GM21786 (cell line): ENCODE measurements around the gene MIEF1.
A peak's percentile ranks its signal among the peaks of the same experiment; 100 is the strongest.

Experiments used
- ATAC-seq: cut with Tn5 transposase; IDR thresholded peaks from one replicate; pipeline ENCODE4 v1.9.1; 2021; ENCODE audit not compliant: unreplicated experiment

The MIEF1 gene

DNA sequence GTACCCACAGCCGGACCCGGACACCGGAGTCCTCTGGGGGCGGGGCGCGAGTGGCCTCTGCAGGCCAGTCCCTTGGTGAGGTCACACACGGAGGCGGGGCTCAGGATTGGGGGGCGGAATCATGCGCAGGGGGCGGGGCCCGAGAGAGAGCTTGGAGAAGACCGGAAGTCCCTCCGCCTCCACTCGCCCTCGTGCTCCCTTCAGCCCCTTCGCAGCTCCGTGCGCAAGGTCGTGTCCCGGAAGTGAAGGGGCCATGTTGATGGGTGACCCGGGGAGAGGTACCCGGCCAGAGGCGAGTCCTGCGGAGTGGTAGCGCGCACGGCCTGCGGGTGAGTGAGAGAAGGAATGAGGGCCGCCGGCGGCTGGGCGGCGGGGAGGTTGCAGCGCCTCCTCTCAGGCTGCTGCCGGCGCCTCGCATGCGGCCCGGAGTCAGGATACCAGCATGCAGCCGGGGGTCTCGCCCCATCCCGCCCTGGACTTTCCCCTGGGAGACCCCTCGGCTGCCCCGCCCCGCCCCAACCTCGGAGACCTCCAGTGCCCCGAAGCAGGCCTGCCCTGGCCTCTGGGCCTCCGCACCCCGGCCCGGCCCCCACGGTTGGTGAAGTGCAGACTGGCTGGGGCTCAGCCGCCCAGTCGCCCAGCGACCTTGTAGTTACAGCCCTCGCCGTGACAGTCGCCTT is at the start of gene MIEF1:
Gene MIEF1 (plus strand): TSS at position 182 of the 680 bp plus-strand sequence. CDS start 9,005 bp downstream, outside the sequence.
- ATAC-seq = peak; percentile 89

DNA sequence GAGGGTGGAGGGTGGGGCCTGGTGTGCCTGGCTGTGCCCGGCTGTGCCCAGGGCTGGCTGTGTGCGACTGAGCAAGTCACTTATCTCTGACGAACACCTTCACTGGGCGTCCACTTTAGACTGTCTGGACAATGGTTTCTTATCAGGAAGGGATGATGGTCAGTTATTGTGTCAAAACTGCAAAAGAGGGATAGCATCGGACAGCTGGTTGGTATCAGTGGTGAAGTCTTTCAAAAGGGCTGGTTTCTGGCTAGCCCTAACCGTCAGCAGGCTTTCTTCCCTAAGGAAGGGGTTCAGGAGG is 49.4 kb upstream of the MIEF1 start:
- no peak for ATAC-seq

DNA sequence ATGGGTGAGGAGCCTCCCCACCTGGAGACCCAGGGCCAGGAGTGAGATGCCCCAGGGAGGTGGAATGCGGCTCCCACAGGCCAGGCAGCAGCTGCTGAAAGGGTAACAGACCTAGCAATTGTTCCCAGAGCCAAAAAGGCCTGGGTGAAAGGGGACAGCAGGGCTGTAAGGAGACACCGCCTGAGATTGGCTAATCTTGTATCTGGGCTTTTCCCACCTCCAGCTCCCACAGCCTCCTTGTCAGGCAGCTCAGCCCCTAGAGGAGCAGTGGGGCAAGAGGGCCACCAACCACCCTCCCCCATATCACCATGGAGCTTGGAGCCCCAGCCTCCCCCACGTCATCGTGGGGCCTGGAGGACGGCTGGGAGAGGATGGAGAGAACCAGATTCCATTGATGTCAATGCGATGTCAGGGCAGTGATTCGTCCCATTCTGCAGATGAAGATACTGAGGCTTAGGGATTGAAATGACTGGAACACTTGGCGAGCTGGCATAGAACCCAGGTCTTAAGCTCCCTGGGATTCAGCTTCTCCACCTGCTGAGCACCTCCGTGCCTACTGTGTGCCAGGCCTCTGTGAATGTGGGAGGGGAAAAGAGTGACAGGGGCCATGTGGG is 48.2 kb upstream of the MIEF1 start:
- ATAC-seq = no peak

DNA sequence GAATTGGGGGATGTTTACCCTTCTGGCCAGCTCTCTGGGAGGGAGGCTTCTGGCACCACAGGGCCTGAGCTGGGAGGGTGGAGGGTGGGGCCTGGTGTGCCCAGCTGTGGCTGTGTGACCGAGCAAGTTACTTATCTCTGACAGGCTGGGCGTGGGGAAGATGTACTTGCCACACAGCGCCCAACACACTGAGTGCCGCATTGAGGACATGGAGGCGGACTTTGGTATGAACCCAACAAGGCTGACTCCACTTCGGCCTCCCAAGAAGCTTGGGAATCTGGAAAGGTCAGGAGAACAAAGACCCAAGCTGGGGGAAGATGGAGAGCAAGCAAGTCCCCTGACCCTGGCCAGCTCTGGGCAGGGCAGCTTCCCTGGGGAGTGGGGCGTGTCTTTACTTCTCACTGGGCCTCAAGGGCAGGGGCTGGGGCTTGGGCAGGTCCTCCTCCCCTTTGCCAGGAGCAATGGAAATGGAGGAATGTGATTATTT is 47.7 kb upstream of the MIEF1 start:
- no peak for ATAC-seq

DNA sequence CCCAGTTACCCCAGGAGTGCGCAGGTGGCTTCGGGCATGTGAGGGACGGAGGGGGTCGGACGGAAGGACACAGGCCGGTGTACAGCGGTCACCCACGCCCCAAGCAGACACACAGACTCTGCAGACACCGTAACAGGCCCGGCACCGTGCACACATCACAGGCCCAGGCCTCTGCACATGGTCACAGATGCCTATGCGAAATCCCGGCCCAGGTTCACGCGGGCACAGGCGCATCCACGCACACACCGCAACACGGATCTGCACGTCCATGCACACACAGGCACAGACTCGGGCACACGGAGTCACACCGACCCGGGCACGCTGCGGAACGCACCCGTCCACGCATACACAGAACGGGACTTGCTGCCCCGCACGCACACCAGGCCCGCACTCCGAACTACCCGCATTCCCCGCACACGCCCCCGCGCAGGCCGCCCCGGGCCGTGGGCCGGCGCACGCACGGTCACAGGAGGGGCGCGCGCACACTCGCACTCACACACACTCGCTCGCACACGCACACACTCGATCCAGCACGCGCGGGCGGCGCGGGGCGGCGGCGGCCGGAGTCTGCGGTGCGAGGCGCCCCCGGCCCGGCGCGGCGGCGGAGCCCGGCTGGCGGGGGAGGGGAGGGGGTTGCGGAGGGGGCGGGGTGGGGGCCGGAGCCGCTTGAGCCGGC is 45.4 kb upstream of the MIEF1 start, which contains the start of gene MGAT3:
Gene MGAT3 (plus strand): TSS at position 491 of the 676 bp plus-strand sequence. CDS start 30,336 bp downstream, outside the sequence.
- ATAC-seq = no peak

DNA sequence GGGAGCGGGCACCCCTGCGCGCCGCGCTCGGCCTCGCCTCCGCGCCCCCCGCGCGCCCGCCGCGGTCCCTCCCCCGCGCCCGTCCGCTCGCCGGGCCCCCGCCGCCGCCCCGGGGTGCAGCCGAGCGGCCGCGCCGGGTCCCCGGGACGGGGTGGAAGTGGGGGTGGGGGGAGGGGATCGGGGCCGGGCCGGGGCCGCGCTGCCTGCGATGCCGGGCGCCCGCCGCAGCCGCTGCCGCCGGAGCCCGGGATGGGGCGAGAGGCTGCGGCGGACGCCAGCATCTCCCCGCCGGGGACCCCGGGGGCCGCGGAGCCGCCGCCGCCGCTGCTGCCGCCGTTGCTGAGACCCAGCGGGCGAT is 44.9 kb upstream of the MIEF1 start:
- no peak for ATAC-seq

DNA sequence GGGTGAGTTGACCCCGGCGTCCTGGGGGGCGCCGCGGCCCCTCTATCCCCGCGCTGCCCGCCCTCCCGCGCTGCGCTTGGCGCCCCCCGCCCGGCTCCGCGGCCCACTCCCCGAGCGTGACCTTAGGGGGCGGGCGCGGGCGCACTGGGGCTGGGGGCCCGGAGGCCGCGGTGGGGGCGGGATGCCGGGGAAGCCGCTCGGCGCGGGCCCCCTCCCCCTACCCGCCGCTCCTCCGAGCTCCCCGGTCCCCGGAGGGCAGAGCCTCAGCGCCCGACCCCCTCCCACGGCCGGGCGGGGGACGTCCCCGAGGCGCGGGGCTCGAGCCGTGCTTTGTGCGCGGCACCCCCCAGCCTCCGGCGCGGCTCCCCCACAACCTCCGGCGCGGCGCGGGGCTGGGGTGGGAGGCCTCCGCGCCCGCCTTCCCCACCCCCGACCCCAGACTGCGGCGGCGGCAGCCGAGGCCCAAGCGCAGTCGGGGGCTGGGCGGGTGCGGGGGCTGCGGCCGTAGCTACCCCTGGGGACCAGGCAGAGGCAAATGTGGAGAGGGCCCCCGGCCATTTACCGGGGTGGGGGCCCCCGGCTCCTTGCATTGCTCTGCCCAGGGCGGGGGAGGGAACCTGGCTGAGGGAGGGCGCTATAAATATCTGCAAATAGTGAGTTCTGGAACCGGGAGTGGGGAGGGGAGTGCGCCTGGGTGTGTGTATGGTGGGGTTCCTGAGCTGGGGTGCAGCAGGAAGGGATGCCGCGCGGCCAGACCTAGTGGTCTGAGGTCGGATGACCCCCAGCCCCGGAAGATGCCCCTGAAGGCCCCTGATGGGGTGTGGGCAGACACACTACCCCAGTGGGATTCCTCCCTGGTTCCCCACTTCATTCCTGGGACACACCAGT is 44.3 kb upstream of the MIEF1 start:
- ATAC-seq = no peak

DNA sequence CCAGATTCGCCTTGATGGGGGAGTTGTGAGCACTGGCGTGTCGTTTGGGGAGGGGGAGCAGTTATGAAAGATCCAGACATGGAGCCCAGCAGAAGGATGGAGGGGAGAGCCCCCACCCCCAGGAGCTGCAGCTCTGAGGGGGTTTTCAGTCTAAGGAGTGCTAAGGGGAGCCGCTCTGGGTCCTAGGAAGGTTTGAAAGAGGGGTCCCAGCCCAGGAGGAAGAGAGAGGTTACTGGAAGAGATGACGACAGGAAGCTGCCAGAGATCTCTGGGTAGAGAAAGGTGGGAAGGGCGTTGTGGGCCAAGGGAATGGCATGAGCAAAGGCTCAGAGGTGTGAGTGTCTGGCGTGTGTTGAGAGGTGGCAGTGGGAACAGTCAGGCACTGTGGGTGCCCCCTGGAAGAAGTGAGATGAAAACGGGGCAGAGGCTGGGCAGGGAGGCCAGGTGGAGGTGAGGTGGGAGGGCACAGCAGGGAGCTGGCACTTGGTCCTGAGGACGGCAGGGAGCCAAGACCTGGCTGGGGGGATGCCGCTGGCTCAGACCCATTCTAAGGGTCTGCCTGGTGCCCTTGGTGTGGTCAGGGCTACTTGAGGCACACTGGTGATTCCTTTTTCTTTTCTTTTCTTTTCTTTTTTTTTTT is 43.5 kb upstream of the MIEF1 start:
- ATAC-seq = no peak

DNA sequence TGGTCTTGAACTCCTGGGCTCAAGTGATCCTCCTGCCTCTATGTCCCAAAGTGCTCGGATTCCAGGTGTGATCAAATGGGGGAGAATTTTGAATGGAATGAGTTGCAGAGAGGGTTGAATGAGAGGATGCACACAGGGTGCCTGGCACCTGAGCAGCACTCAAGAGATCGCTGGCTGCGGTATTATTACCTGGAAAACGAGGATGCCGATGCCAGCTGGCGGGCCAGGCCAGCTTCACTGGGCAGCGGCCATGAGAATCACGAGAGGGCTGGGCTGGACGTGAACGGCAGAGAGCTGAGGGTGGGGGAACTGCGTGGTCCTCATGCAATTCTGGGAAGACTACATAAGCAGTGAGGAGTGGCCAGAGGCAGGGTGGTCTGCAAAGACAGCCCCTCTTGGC is 42.4 kb upstream of the MIEF1 start:
- no peak for ATAC-seq

DNA sequence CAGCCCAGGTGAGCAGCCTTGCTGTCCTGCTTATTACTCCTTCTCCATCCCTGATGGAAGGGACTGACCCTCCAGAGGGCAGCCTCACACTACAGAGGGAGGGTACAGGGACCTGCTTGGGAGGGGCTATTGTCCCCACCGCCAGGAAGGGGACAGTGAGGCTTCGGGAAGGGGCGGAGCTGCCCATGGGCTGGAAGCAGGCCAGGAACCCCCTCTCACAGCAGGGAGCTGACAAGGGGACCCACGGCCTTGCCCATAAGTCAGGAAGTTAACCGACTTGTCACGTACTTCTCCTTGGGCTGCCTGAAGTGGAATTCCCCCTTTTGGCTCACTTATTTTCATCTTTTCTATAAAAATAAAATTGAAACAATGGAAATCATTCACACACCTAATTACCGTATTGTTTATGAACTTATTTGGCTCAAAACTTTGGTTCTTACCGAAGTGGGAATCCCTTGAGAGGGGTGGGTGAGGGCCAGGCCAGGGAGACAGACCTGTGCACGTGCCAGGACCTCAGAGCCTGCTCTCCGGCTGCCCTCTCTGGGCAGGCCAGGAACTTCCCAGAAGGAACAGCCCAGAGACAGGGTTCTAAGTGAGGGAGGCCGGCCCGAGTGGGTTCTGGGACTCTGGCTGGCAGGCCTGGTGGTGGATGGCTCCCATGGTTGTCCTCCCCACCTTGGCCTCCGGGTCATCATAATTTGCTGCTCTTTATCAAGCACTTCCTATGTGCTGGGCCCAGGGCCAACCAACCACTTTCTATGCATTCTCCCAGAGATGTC is 39.5 kb upstream of the MIEF1 start:
- ATAC-seq = no peak

DNA sequence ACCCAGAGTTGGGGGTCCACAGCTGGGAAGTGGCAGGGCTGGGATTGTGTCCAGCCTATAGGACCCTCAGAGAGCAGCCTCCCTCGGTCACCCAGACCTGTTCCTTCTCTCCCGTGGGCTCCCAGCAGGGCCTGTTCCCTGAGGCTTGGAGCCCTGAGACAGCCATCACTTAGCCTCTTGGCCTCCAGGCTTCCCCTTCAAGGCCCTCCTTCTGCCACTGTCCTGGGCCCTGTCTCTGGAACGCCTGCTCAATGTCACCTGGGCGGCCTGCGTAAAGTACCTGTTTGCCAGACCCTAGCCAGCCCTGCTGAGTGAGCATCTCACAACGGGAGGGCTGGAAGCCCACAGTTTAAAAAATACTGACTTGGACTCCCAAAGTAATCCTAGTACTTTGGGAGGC is 38.8 kb upstream of the MIEF1 start:
- ATAC-seq = no peak

DNA sequence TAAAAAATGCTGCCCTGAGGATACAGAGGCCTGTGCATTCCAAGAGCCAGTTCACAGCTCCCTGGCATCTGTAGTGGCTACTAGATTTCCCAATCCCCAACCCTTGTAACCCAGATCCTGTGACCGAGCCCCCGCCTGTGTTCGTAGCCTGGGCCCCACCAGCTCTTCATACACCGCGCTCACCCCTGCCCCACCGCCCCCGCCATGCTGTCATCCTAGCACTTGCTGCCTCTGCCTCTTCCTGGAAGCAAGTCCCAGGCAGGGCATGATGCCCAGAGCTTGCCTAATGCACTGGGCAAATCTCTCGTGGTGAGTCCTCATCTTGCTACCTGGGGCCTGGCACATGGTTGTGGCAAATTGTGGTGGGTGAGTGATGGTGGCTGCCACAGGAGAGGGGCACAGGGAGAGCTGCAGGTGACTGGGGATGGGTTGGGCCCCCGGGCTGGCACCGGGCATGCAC is 38.1 kb upstream of the MIEF1 start:
- ATAC-seq = no peak

DNA sequence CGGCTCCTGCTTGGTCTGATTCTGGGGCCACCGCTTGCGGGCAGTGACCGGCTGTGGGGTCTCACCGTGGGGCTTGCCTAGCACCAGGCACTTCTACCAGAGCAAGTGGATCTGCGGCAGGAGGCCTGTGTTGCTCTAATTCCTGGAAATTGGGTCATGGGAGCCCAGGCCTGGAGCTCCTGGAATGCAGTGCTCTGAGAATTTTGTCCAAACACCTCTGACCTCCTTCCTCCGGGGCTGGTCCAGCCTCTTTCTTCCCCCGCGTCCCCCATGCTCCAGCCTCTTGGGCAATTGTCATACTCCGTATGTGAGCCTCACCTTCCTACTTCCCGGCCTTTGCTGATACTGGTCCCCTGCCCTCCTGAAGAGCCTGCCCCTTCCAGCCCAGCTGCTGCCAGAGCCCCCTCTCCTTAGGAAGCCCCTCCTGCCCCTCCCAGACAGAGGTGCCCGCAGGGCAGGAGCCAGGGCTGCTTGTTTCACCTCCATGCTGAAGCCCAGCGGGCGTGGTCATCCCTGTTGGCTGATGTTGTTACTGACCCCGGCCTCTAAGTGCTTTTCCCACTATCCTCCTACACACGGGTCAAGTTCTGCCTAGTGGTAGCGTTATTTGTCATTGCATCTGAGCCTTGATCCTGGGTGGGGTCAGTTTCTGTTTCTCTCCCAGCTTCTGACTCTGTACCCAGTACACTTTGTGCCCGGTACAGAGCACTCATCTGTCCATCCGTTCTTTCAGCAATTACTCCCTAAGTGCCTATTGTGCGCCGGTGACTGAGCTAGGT is 35.7 kb upstream of the MIEF1 start:
- no peak for ATAC-seq

DNA sequence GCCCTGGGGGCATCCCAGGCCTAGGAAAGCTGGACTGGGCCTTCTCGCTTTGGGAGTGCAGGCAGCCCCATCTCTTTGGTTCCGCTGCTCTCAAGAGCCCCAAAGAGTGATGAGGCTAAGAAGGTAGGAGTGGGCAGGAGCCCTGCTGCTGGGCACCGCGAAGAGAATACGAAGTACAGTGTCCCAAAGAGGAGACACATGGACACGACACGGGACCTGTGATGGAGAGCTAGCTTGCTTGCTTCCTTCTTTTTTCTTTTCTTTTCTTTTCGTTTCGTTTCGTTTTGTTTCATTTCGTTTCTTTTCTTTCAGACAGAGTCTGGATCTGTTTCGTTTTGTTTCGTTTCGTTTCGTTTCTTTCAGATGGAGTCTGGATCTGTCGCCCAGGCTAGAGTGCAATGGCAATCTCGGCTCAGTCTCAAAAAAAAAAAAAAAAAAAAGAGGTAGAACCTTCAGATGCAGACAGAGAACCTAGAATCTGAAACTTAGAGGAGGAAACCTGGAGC is 34.6 kb upstream of the MIEF1 start:
- ATAC-seq = no peak

DNA sequence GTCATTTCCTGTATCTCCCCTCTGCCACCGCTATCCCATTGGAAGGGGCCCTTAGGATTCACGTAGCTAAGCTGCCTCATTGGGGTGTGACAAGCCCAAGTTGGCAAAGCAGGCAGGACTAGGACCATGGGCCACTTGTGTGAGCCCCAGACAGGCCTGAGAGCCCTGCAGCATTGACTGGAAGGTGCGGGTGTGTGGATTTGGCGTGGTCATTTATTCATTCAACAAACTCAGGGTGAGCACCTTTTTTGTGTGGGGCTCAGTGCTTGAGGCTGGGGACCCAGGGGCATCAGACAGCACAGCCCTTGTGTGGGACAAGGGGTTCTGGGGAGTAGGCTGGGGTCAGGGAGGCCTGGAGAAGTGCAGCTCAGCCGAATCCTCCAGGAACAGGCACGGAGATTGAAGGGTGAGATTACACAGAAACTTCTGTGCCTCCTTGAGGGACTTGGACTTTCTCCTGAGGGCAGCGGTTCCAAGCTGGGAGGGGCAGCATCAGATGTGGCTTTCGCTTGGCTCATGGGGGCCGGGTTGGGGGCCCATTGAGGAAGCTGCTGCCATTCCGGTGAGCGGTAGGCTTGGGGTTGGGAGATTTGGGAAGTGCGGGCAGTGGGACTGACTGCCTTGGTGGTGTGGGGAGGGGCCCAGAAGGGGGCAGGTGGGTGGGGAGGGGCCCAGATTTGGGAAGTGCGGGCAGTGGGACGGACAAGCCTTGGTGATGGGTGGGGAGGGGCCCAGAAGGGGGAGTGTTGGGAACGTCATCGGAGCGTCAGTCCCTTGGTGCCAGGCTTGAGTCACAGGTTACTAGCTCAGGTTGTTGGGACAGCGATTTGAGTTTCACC is 33.4 kb upstream of the MIEF1 start:
- no peak for ATAC-seq

DNA sequence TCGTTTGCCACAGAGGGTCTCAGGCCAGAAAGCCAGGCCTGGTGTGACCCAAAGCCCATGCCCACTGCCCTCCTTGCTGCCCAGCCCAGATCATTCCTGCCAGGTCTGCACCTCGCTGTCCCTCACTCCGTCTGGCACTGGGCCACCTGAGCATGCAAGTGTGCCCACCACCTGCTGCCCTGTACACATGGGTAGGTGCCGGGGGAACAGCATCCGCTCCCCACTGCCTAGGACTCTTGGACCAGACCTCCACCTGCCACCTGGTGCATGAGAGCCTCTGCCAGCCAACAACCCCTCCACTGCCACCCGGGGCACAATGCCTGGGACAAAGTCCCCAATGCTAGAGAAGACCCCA is 32.8 kb upstream of the MIEF1 start:
- ATAC-seq = no peak

DNA sequence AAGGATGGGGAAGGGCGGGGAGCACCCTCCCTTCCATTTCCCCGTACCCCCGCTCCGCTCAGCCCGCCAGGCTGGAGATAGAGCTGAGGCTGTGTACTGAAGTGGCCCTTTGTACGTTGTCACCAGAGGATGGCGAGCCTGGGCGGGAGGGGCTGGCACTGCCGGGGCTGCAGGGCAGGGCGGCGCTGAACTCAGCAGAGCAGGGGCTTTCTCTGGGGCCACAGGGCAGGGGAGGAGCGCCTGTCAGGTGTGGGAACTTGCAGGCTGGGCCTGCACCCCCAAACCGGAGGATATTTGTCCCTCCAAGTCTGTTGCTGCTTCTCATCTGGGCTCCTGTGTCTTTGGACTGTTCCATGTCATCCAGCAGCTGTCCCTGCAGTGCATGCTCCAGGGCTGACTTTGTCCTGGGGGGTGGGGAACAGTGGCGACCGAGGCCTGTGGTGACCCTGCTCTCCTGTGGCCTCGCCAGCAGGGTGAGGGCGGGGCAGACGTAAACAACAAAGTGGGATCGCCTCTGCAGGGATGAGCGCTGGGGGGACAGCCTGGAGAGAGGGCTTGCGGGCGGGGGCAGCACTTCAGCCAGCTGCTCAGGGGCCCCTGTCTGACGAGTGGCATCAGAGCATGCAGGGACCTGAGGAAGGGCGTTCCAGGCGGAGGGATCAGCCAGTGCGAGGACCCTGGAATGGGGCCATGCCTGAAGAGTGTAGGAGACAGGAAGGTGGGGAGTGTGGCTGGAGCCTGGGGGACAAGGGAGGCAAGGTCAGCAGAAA is 32.2 kb upstream of the MIEF1 start:
- ATAC-seq = no peak
